Forelimb muscle (tissue), 1 donor: Measurements from ENCODE around the gene ZNF708. TPM values are rescaled to one million over a fixed set of nuclear protein-coding genes. Genes with fewer than 3 reads are reported as not detected.
"Not testable (repeated sequence)": the region's sequence is repeated elsewhere in the genome, so short reads cannot be mapped to it uniquely, and the experiment has no call there.

Experiments used
- DNase-seq: peaks from one replicate; pipeline ENCODE4 v3.0.0-alpha.2; 2013; ENCODE audit warnings: low read depth
- polyA plus RNA-seq: library from polyadenylated mRNA; unstranded; fragments of 120-200 nt; gene quantifications from one replicate; pipeline ENCODE4 v1.2.1, GENCODE V29; 2013; ENCODE audit not compliant: insufficient read length

ZNF708 gene
- polyA plus RNA-seq, 1 donor: 8.3 TPM

GRCh38 chr19:21260164-21260847, 68.9 kb downstream of the ZNF708 start:
- no peak for DNase-seq

- DNase-seq: not testable (repeated sequence)
These were observed 69.6 kb downstream of the ZNF708 start for GRCh38 chr19:21259421-21260124.

GRCh38 chr19:21256722-21257121, 72.5 kb downstream of the ZNF708 start:
- DNase-seq: no peak

Other genes starting within 250 kb of the ZNF708 start
- gene ZNF714, start 247.2 kb downstream of the ZNF708 start, polyA plus RNA-seq: 11.6 TPM
- 25.0 TPM for gene ZNF431, start 187.4 kb downstream of the ZNF708 start, polyA plus RNA-seq
- gene ZNF738, start 29.6 kb upstream of the ZNF708 start, polyA plus RNA-seq: 19.4 TPM
- 15.1 TPM for gene ZNF493, start 67.7 kb upstream of the ZNF708 start, polyA plus RNA-seq
- 15.0 TPM for gene ZNF429, start 176.2 kb upstream of the ZNF708 start, polyA plus RNA-seq